Progenitor cell of endocrine pancreas (in vitro differentiated cells): ENCODE measurements around the gene UVSSA. TPM values are rescaled to one million over a fixed set of nuclear protein-coding genes. Genes with fewer than 3 reads are reported as not detected.
"Not testable (repeated sequence)": the region's sequence is repeated elsewhere in the genome, so short reads cannot be mapped to it uniquely, and the experiment has no call there.

Source experiments
- DNase-seq: peaks from one replicate; pipeline ENCODE4 v3.0.0; 2021; ENCODE audit warnings: low spot score; ENCODE audit not compliant: unreplicated experiment
- H3K27ac Mint-ChIP-seq: 2 replicates; pipeline ENCODE4 v1.8.0; 2021; ENCODE audit warnings: mild to moderate bottlenecking, moderate library complexity, mixed read lengths
- H3K27me3 Mint-ChIP-seq: 2 replicates; pipeline ENCODE4 v1.8.0; 2021; ENCODE audit warnings: mixed read lengths
- H3K36me3 Mint-ChIP-seq: 2 replicates; pipeline ENCODE4 v1.8.0; 2022; ENCODE audit warnings: mixed read lengths; ENCODE audit not compliant: insufficient read depth
- H3K4me1 Mint-ChIP-seq: 2 replicates; pipeline ENCODE4 v1.8.0; 2021; ENCODE audit warnings: low read depth, mixed read lengths
- H3K4me3 Mint-ChIP-seq: 2 replicates; pipeline ENCODE4 v1.8.0; 2021; ENCODE audit warnings: low read depth, mild to moderate bottlenecking, moderate library complexity, mixed read lengths
- H3K9me3 Mint-ChIP-seq: 2 replicates; pipeline ENCODE4 v1.8.0; 2021; ENCODE audit warnings: low read depth, mixed read lengths
- total RNA-seq: library from RNA; stranded (reverse); gene quantifications from 2 replicates; pipeline ENCODE4 v1.2.1, GENCODE V29; 2021
- TF ChIP-seq, protein P1 (sequence below): fragments of 200-600 bp; sonication (generic); IDR thresholded peaks from one replicate; pipeline ENCODE4 v1.5.0; 2021; ENCODE audit warnings: antibody characterized with exemption, mild to moderate bottlenecking; ENCODE audit not compliant: unreplicated experiment

The UVSSA gene
- total RNA-seq, 1 donor from 2014 or later: 32.5 TPM

DNA sequence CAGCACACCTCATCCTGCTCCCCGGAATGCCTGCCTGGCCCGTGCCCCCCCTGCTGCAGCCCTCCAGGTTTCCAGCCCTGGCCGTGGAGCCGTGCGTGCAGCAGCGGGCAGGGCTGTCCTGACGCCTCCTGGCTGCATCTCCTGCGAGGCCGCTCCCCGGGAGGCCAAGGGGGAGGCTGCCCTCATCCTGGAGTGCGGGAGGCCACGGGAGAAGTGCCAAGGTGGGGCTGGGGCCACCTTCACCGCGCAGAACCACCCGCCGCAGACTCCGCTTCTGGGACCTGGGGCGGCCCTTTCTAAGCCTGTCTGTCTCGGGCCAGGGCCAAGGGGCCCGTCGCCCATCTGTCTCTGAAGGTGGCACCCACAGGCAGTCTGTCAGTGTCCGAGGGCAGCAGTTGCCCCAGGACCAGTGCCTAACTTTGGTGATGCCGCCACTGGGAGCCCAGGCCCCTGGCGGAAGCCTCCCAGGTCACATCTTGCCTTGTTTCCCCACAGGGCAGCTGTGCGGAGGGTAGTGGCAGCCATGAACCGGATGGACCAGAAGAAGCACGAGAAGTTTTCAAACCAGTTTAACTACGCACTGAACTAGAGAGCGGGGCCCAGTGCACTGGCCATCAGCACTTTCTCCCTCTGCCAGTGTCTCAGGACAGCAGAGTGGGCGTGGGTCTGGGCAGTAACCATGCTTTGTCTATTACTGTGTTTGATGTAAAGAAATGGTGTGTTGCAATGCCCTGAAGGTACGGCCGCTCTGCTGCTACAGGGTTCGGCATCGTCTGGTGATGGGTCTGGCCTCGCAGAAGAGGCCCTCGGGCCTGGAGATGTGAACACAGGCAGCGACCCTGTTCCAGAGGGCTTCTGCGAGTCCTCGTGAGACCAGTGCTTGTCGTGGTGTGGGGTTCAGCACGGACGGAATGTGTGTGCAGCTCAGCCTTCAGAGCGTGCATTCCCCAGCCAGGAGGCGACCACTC lies 38.6 kb downstream of the UVSSA start:
- Mint-ChIP-seq H3K27me3 (no peaks in the 10 kb centered on the region), H3K4me1 (peaks cover 1% of the 10 kb centered on the region), H3K4me3 (no peak overlapping the region), H3K27ac (no peak overlapping the region), H3K36me3 (peaks cover 23% of the 10 kb centered on the region), H3K9me3 (peaks cover 16% of the 10 kb centered on the region)
- TF ChIP-seq, protein P1, sequence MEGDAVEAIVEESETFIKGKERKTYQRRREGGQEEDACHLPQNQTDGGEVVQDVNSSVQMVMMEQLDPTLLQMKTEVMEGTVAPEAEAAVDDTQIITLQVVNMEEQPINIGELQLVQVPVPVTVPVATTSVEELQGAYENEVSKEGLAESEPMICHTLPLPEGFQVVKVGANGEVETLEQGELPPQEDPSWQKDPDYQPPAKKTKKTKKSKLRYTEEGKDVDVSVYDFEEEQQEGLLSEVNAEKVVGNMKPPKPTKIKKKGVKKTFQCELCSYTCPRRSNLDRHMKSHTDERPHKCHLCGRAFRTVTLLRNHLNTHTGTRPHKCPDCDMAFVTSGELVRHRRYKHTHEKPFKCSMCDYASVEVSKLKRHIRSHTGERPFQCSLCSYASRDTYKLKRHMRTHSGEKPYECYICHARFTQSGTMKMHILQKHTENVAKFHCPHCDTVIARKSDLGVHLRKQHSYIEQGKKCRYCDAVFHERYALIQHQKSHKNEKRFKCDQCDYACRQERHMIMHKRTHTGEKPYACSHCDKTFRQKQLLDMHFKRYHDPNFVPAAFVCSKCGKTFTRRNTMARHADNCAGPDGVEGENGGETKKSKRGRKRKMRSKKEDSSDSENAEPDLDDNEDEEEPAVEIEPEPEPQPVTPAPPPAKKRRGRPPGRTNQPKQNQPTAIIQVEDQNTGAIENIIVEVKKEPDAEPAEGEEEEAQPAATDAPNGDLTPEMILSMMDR: no peak
- no peak for DNase-seq

DNA sequence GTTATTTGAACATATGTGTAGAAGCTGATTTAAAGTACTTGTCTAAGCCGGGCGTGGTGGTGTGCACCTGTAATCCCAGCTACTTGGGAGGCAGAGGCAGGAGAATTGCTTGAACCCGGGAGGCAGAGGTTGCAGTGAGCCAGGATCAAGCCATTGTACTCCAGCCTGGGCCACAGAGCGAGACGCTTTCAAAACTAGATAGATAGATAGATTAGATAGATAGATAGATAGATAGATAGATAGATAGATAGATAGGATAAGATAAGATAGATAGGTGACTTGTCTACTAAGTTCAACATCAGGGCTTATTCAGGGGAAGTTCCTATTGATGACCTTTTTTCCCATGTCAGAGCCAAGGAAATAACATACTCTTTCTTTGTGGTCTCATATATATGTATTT lies 46.4 kb downstream of the UVSSA start:
- H3K36me3 Mint-ChIP-seq: peaks cover 14% of the 10 kb centered on the region
- H3K4me3 Mint-ChIP-seq: not testable (repeated sequence)

DNA sequence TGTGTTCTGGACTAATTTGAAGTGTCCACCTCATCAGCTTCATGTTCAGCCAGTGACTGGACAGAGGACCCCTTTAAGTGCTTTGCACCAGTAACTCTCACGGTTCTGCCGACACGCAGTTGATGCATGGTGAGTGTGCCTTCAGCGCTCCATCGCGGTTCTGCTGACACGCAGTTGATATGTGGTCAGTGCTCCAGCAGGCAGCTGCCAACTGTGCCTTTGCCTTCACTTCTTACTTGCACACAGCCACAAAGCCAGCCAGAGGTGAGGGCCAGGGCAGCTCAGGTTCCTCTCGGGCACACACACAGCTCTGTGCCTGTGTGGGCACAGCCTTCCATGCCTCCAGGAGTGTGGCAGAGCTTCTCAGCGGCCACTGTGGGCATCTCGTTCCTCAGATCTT lies 46.9 kb downstream of the UVSSA start:
- TF ChIP-seq, protein P1: no peak
- no peak for DNase-seq
- no peaks in the 10 kb centered on the region for H3K27me3 Mint-ChIP-seq
- no peak overlapping the region for H3K4me3 Mint-ChIP-seq
- peak overlapping the region; percentile 9 for H3K27ac Mint-ChIP-seq
- H3K36me3 Mint-ChIP-seq: peaks cover 10% of the 10 kb centered on the region
- H3K9me3 Mint-ChIP-seq: peaks cover 17% of the 10 kb centered on the region
- H3K4me1 Mint-ChIP-seq: no peaks in the 10 kb centered on the region

More for the DNA sequence above, 46.4 kb downstream of the UVSSA start:
- H3K4me1 Mint-ChIP-seq, H3K27me3 Mint-ChIP-seq, DNase-seq, H3K27ac Mint-ChIP-seq: not testable (repeated sequence)
- H3K9me3 Mint-ChIP-seq: peaks cover 22% of the 10 kb centered on the region

DNA sequence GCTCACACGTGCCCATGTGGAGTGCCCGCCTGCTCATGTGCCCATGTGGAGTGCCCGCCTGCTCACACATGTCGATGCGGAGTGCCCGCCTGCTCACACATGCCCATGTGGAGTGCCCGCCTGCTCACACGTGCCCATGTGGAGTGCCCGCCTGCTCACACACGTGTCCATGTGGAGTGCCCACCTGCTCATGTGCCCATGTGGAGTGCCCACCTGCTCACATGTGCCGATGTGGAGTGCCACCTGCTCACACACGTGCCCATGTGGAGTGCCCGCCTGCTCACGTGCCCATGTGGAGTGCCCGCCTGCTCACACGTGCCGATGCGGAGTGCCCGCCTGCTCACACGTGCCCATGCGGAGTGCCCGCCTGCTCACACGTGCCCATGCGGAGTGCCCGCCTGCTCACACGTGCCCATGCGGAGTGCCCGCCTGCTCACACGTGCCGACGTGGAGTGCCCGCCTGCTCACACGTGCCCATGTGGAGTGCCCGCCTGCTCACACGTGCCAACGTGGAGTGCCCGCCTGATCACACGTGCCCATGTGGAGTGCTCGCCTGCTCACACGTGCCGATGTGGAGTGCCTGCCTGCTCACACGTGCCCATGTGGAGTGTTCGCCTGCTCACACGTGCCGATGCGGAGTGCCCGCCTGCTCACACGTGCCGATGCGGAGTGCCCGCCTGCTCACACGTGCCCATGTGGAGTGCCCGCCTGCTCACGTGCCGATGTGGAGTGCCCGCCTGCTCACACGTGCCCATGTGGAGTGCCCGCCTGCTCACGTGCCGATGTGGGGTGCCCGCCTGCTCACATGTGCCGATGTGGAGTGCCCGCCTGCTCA lies 47.8 kb downstream of the UVSSA start:
- not testable (repeated sequence) for H3K36me3 Mint-ChIP-seq, DNase-seq, H3K27me3 Mint-ChIP-seq, H3K27ac Mint-ChIP-seq, H3K4me1 Mint-ChIP-seq, H3K4me3 Mint-ChIP-seq
- peaks cover 15% of the 10 kb centered on the region for H3K9me3 Mint-ChIP-seq

DNA sequence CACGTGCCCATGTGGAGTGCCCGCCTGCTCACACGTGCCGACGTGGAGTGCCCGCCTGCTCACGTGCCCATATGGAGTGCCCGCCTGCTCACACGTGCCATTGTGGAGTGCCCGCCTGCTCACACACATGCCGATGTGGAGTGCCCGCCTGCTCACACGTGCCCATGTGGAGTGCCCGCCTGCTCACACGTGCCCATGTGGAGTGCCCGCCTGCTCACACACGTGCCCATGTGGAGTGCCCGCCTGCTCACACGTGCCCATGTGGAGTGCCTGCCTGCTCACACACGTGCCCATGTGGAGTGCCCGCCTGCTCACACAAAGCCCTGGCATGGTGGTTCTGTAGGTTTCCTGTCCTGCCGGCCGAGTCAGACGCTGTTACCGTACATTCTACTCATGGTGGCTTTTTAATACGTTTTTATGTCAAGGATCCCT lies 48.4 kb downstream of the UVSSA start:
- H3K4me1 Mint-ChIP-seq, DNase-seq, H3K27me3 Mint-ChIP-seq, H3K36me3 Mint-ChIP-seq, H3K4me3 Mint-ChIP-seq: not testable (repeated sequence)
- H3K9me3 Mint-ChIP-seq: peaks cover 12% of the 10 kb centered on the region
- peak overlapping the region; percentile 95 for H3K27ac Mint-ChIP-seq

DNA sequence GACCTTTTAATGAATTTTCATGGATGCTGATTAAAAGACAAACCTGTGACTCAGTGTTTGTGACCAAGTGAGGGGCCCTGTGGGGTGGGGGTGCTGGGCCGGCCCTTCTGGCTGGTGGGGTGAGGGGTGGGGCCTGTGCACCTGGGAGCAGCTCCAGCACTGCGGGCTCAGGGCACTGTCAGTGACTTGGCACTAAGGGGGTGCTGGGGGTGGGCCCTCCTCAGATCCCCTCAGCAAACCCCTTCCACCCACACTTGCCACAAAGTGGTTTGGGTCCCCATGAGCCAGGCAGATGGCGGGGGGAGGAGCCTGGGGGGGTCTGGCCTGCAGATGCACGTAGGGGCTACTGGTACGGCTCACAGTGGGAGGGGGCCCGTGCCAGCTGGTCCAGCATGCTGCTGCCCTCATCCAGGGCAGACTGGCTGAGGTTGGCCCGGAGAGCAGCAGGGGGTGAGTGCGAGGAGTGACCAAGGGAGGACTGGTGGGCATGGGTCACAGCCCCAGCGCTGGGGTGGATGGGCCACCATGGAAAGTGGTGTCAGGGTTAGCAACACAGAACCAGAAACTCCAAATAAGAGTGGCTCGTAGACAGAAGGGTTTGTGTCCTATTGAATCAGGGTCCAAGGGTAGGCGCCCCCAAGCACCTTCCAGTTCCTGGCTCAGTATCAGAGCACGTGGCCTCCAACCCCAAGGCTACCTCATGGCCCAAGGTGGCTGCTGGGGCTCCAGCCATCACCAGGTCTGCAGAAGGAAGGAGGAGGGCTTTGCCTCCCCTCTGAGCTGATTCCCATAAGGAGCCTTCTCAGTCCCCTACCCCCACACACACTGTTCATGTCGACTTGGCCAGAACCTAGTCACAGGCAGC lies 49.2 kb downstream of the UVSSA start:
- H3K9me3 Mint-ChIP-seq: peaks cover 12% of the 10 kb centered on the region
- H3K4me3 Mint-ChIP-seq: no peak overlapping the region
- H3K4me1 Mint-ChIP-seq: no peaks in the 10 kb centered on the region
- H3K27ac Mint-ChIP-seq: peak overlapping the region; percentile 95
- TF ChIP-seq, protein P1: no peak
- no peaks in the 10 kb centered on the region for H3K27me3 Mint-ChIP-seq
- no peak for DNase-seq
- H3K36me3 Mint-ChIP-seq: peaks cover 7% of the 10 kb centered on the region
